HCT116 (cell line): Measurements from ENCODE around the gene NME1. TPM values are rescaled to one million over a fixed set of nuclear protein-coding genes. Genes with fewer than 3 reads are reported as not detected.
"Not testable (repeated sequence)": the region's sequence is repeated elsewhere in the genome, so short reads cannot be mapped to it uniquely, and the experiment has no call there.

ENCODE experiments used
- ATAC-seq: fragments of 200-7000 bp; cut with Tn5 transposase; 2 replicates; pipeline ENCODE4 v1.9.1; 2020; ENCODE audit warnings: mild to moderate bottlenecking, moderate library complexity
- BruUV-seq: library from RNA; stranded (reverse); fragments of 400-500 nt; replicated peaks from 2 replicates; lab custom pipeline; 2021; lab: Mats Ljungman, UMichigan
- CTCF ChIA-PET: fragments of 300-600 bp; sonication (Branson Sonifier 250); formaldehyde crosslinking; loops from one replicate; lab custom pipeline; 2021; ENCODE audit warnings: antibody characterized with exemption; lab: Charles Lee
- POLR2A ChIA-PET: fragments of 300-600, 350-600 bp; sonication (Branson Sonifier 250); formaldehyde crosslinking; loops from one replicate; lab custom pipeline; 2021; ENCODE audit warnings: antibody characterized with exemption; lab: Charles Lee
- RAD21 ChIA-PET, 2 experiments: fragments of 300-600 bp; sonication (Branson Sonifier 250); formaldehyde crosslinking; loops; one replicate each; lab custom pipeline; 2023; ENCODE audit warnings: low total read pairs in 2 of 2; ENCODE audit not compliant: uncharacterized antibody in 2 of 2, unreplicated experiment in 2 of 2, low non-redundant PET in 1 of 2; lab: Charles Lee
- DNase-seq: peaks from one replicate; pipeline ENCODE4 v3.0.0-alpha.2; 2010; ENCODE audit warnings: low read depth, low spot score
- H2AFZ ChIP-seq: fragments of 200-600 bp; shearing (Covaris generic), sonication (generic); 2 replicates; pipeline ENCODE4 v1.6.1; 2017; ENCODE audit warnings: low read depth, mixed run types, mixed read lengths, antibody characterized with exemption, low read length; ENCODE audit not compliant: poor library complexity, severe bottlenecking
- H3K27ac ChIP-seq: 2 replicates; pipeline ENCODE4 v1.5.1; 2012; ENCODE audit warnings: low read depth, low read length
- H3K27me3 ChIP-seq: fragments of 200-600 bp; sonication (generic); 2 replicates; pipeline ENCODE4 v1.6.1; 2016; ENCODE audit warnings: mixed run types, low read length, mixed read lengths; ENCODE audit not compliant: insufficient read depth
- H3K36me3 ChIP-seq, 2 experiments: fragments of 200-500 bp in 1 of 2; fragments of 200-600 bp in 1 of 2; sonication (Bioruptor generic) in 1 of 2; sonication (generic) in 1 of 2; 2 replicates each; pipeline versions ENCODE4 v1.5.1 to v1.6.1; 2014 to 2016; ENCODE audit warnings: low read length in 2 of 2, inconsistent platforms in 1 of 2, mixed read lengths in 1 of 2, mixed run types in 1 of 2; ENCODE audit not compliant: insufficient read depth in 2 of 2, control insufficient read depth in 1 of 2
- H3K4me1 ChIP-seq, 2 experiments: fragments of 200-600 bp in 1 of 2; sonication (generic) in 1 of 2; 2 replicates each; pipeline versions ENCODE4 v1.5.1 to v1.6.1; 2012 to 2017; ENCODE audit warnings: low read length in 2 of 2, inconsistent platforms in 1 of 2, mild to moderate bottlenecking in 1 of 2, mixed read lengths in 1 of 2, mixed run types in 1 of 2, moderate library complexity in 1 of 2; ENCODE audit not compliant: insufficient read depth in 2 of 2, control insufficient read depth in 1 of 2
- H3K4me2 ChIP-seq: fragments of 200-600 bp; sonication (generic); 2 replicates; pipeline ENCODE4 v1.6.1; 2017; ENCODE audit warnings: mixed run types, low read length, mixed read lengths
- H3K4me3 ChIP-seq, 2 experiments: fragments of 200-600 bp in 1 of 2; sonication (generic) in 1 of 2; replicated peaks in 1 of 2; 2 replicates each; pipeline ENCODE4 v1.5.1; 2011 to 2016; ENCODE audit warnings: low read length in 2 of 2, control low read depth in 1 of 2, low read depth in 1 of 2, mild to moderate bottlenecking in 1 of 2, mixed read lengths in 1 of 2, mixed run types in 1 of 2
- H3K79me2 ChIP-seq: fragments of 200-600 bp; sonication (generic); 2 replicates; pipeline ENCODE4 v1.6.1; 2017; ENCODE audit warnings: mild to moderate bottlenecking, mixed run types, low read length, moderate library complexity, mixed read lengths; ENCODE audit not compliant: insufficient read depth
- H3K9ac ChIP-seq: fragments of 200-600 bp; sonication (generic); 2 replicates; pipeline ENCODE4 v1.6.1; 2016; ENCODE audit warnings: low read length, mixed read lengths
- H3K9me2 ChIP-seq: fragments of 200-600 bp; sonication (generic), shearing (Covaris generic); 2 replicates; pipeline ENCODE4 v1.6.1; 2017; ENCODE audit warnings: mixed run types, mild to moderate bottlenecking, moderate library complexity; ENCODE audit not compliant: insufficient read depth
- H3K9me3 ChIP-seq, 2 experiments: fragments of 200-500 bp in 1 of 2; fragments of 200-600 bp in 1 of 2; sonication (Bioruptor generic) in 1 of 2; sonication (generic) in 1 of 2; 2 replicates each; pipeline ENCODE4 v1.6.1; 2014 to 2017; ENCODE audit warnings: low read length in 2 of 2, mixed read lengths in 2 of 2, inconsistent platforms in 1 of 2, low read depth in 1 of 2, mild to moderate bottlenecking in 1 of 2, mixed run types in 1 of 2, moderate library complexity in 1 of 2; ENCODE audit not compliant: control insufficient read depth in 1 of 2, insufficient read depth in 1 of 2
- H4K20me1 ChIP-seq: fragments of 200-600 bp; sonication (generic), shearing (Covaris generic); 2 replicates; pipeline ENCODE4 v1.6.1; 2017; ENCODE audit warnings: mixed run types, mild to moderate bottlenecking, moderate library complexity; ENCODE audit not compliant: insufficient read depth
- JUND ChIP-seq: IDR thresholded peaks from 2 replicates; pipeline ENCODE4 v1.6.1; 2012
- SRF ChIP-seq: IDR thresholded peaks from 2 replicates; pipeline ENCODE4 v1.6.1; 2012; ENCODE audit warnings: low read depth
- YY1 ChIP-seq: IDR thresholded peaks from 2 replicates; pipeline ENCODE4 v1.6.1; 2011; ENCODE audit warnings: low read length, low read depth, moderate library complexity, mild to moderate bottlenecking; ENCODE audit not compliant: insufficient replicate concordance; ENCODE audit errors: extremely low read depth
- intact Hi-C: fragments of 100-400 bp; cut with micrococcal nuclease; formaldehyde crosslinking; loops from 2 replicates; pipeline ENCODE4 v1.10.0; 2022
- total RNA-seq: library from RNA; stranded (reverse); gene quantifications from one replicate; pipeline ENCODE4 v1.2.1, GENCODE V29; 2021; ENCODE audit not compliant: unreplicated experiment
- TF ChIP-seq, protein P1 (sequence below): IDR thresholded peaks from 2 replicates; pipeline ENCODE4 v1.6.1; 2012; ENCODE audit warnings: low read depth

The NME1 gene
- total RNA-seq, 1 experiment from 2014 or later = 510 TPM

DNA sequence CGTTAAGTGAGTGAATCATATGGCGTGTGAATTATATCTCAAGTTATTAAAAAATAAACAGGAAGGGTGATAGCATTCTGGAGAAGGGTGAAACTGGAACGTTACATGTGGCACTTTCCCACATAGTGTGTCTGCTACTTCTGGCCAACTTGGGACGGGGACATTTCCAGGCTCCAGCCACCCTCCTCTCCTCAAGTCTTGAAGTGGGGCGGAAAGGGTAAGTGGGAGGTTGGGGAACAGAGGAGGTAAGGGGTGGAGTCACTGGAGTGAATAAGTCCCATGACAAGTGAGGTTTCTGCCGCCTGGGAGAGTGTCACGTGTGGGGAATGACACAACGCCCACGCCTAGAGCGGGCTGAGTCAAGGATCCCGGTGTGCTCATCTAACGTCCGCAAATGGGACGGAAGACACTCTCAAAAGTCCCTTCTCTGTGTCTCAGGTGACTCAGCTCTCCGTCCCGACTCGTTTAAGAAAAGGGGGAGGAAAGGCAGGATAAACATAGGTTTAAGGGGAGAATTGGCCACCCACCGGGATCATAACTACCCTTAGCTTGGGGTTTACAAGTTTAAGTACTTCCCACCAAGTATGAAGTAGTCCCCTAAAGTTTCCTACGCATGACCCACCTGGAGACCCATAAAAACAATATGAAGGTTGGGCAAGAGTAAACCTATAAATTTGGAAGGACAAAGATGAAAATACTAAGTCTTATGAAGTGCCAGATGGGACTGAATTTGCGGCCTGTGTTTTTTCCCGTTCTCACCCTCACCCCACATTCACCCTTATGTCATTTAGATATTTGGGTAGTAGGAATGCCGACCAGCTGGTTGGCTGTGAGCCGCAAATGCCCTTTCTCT lies 31.5 kb upstream of the NME1 start (continued):
- TF ChIP-seq, protein P1, sequence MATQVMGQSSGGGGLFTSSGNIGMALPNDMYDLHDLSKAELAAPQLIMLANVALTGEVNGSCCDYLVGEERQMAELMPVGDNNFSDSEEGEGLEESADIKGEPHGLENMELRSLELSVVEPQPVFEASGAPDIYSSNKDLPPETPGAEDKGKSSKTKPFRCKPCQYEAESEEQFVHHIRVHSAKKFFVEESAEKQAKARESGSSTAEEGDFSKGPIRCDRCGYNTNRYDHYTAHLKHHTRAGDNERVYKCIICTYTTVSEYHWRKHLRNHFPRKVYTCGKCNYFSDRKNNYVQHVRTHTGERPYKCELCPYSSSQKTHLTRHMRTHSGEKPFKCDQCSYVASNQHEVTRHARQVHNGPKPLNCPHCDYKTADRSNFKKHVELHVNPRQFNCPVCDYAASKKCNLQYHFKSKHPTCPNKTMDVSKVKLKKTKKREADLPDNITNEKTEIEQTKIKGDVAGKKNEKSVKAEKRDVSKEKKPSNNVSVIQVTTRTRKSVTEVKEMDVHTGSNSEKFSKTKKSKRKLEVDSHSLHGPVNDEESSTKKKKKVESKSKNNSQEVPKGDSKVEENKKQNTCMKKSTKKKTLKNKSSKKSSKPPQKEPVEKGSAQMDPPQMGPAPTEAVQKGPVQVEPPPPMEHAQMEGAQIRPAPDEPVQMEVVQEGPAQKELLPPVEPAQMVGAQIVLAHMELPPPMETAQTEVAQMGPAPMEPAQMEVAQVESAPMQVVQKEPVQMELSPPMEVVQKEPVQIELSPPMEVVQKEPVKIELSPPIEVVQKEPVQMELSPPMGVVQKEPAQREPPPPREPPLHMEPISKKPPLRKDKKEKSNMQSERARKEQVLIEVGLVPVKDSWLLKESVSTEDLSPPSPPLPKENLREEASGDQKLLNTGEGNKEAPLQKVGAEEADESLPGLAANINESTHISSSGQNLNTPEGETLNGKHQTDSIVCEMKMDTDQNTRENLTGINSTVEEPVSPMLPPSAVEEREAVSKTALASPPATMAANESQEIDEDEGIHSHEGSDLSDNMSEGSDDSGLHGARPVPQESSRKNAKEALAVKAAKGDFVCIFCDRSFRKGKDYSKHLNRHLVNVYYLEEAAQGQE = no peak
- TF ChIP-seq YY1 (no peak), JUND (peak; percentile 96), SRF (no peak)

DNA sequence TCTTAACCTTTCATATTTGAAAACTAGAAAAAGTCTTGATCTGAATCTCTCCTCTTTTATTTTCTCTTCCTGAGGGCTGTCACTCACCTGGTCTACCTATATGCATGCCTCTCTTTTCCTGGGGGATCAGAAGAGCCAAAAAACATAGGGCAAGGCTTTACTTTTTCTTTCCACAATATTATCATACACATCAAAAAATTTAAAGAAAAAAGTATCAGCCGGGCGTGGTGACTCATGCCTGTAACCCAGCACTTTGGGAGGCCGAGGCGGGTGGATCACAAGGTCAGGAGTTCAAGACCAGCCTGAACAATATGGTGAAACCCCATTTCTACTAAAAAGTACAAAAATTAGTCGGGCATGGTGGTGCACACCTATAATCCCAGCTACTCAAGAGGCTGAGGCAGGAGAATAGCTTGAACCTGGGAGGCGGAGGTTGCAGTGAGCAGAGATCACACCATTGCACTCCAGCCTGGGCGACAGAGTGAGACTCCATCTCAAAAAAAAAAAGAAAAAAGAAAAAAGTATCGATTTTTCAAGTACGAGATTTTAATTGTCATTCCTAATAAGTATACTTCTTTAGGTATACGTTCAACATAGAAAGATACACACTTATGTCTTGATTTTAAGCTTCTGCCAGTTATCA lies 30.8 kb upstream of the NME1 start:
- DNase-seq, BruUV-seq: not testable (repeated sequence)
- H3K79me2 ChIP-seq = peaks cover 29% of the 10 kb centered on the region
- TF ChIP-seq JUND = peak; percentile 56; the same call in 1 of the 2 replicates
- TF ChIP-seq, all 23 proteins: peak for 1; not testable (repeated sequence) for 22
- H3K36me3 ChIP-seq, ATAC-seq, H3K27me3 ChIP-seq, H3K9me3 ChIP-seq, H3K9me2 ChIP-seq, intact Hi-C loops: not testable (repeated sequence)
- POLR2A ChIA-PET = interaction anchor here (0.7 to 3.5 kb wide), 7 partner anchors 11 to 256 kb away, joined by 3 to 24 read pairs (median 5); partner anchors contain the start of genes NME1, NME2 and TOB1
- peak overlapping the region; percentile 51 to 65 for H3K4me3 ChIP-seq
- peak overlapping the region; percentile 5 for H2AFZ ChIP-seq
- CTCF ChIA-PET = interaction anchor here (4.6 kb wide), 1 partner anchor 30 kb away, joined by 43 read pairs; the partner anchor contains the start of gene NME1
- H3K4me1 ChIP-seq = peaks cover 42 to 61% of the 10 kb centered on the region in 2 experiments
- H3K4me2 ChIP-seq = peak overlapping the region; percentile 89
- peak overlapping the region; percentile 87 for H3K27ac ChIP-seq
- H3K9ac ChIP-seq = peak overlapping the region; percentile 81
- RAD21 ChIA-PET = interaction anchor here in 1 of 2 experiments (0.6 to 0.7 kb wide), 2 partner anchors 25 to 761 kb away, joined by 3 to 6 read pairs; no protein-coding TSS in a partner anchor
- H4K20me1 ChIP-seq = peaks cover 17% of the 10 kb centered on the region; the same call in 1 of the 2 replicates
